Esophagus (tissue), 2 donors: ENCODE measurements around the gene ADGRG3. TPM values are rescaled to one million over a fixed set of nuclear protein-coding genes. Genes with fewer than 3 reads are reported as not detected.

ENCODE experiments used
- H3K27ac ChIP-seq, 2 donors: one replicate each; pipeline ENCODE4 v1.5.1; 2013; ENCODE audit warnings: low read depth in 2 of 2, mild to moderate bottlenecking in 2 of 2, inconsistent platforms in 1 of 2, low read length in 1 of 2, moderate library complexity in 1 of 2
- H3K27me3 ChIP-seq, 2 donors: one replicate each; pipeline ENCODE4 v1.6.1; 2013; ENCODE audit warnings: low read length in 2 of 2, control low read depth in 1 of 2, mild to moderate bottlenecking in 1 of 2; ENCODE audit not compliant: insufficient read depth in 2 of 2, control insufficient read depth in 1 of 2
- H3K36me3 ChIP-seq, 2 donors: one replicate each; pipeline ENCODE4 v1.6.1; 2013; ENCODE audit warnings: low read length in 1 of 2; ENCODE audit not compliant: control insufficient read depth in 2 of 2, insufficient read depth in 2 of 2
- H3K4me1 ChIP-seq, 2 donors: one replicate each; pipeline ENCODE4 v1.6.1; 2013; ENCODE audit warnings: low read length in 1 of 2; ENCODE audit not compliant: control insufficient read depth in 2 of 2, insufficient read depth in 2 of 2
- H3K4me3 ChIP-seq, 2 donors: one replicate each; pipeline ENCODE4 v1.5.1; 2013; ENCODE audit warnings: low read length in 2 of 2, mild to moderate bottlenecking in 2 of 2, low read depth in 1 of 2, moderate library complexity in 1 of 2
- H3K9me3 ChIP-seq, 2 donors: one replicate each; pipeline ENCODE4 v1.6.1; 2013; ENCODE audit warnings: mild to moderate bottlenecking in 2 of 2, low read depth in 1 of 2, low read length in 1 of 2, moderate library complexity in 1 of 2; ENCODE audit not compliant: control insufficient read depth in 2 of 2, insufficient read depth in 1 of 2
- WGBS, 2 donors: extraction: QIAGEN DNeasy Blood & Tissue Kit; methylation state at CpG; one replicate each; pipeline ENCODE4 v1.1.7; 2013; 5-methylcytosine and 5-hydroxymethylcytosine counted together
- polyA plus RNA-seq, 2 donors: library from polyadenylated mRNA; stranded (reverse); fragments of 200-250 nt; gene quantifications; one replicate each; pipeline ENCODE4 v1.2.3, GENCODE V29; 2013
- donor health status: healthy with polysubstance abuse.
- donor health status: Bipolar disorder and iron deficiency.

The ADGRG3 gene
- polyA plus RNA-seq, 2 donors, result 0.31 to 0.72 TPM

DNA sequence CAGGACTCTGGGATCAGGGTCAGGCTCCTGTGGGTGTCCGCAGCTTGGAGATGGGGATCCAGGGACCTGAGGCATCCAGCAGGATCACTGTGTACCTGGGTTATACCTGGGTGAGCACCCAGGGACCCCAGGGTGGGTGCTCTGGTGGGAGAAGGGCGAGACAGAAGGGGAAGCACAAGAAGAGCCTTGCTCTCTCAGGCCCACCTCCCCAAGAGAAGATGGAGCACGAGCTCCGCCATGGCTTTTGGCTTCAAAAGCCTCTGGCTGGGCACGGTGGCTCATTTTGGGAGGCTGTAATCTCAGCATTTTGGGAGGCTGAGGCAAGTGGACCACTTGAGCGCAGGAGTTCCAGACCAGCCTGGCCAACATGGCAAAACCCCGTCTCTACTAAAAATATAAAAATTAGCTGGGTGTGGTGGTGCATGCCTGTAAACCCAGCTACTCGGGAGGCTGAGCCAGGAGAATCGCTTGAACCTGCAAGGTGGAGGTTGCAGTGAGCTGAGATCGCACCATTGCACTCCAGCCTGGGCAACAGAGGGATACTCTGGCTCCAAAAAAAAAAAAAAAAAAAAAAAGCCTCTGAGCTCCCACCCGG is 35.4 kb downstream of the ADGRG3 start:
- Histone ChIP-seq H3K9me3 (no peaks in the 10 kb centered on the region), H3K27ac (no peak overlapping the region), H3K4me1 (no peaks in the 10 kb centered on the region), H3K4me3 (no peak overlapping the region), H3K36me3 (no peaks in the 10 kb centered on the region), H3K27me3 (no peaks in the 10 kb centered on the region)
- WGBS, 2 donors, result 82 to 91% methylated on average over 11 of the region's 11 CpGs

DNA sequence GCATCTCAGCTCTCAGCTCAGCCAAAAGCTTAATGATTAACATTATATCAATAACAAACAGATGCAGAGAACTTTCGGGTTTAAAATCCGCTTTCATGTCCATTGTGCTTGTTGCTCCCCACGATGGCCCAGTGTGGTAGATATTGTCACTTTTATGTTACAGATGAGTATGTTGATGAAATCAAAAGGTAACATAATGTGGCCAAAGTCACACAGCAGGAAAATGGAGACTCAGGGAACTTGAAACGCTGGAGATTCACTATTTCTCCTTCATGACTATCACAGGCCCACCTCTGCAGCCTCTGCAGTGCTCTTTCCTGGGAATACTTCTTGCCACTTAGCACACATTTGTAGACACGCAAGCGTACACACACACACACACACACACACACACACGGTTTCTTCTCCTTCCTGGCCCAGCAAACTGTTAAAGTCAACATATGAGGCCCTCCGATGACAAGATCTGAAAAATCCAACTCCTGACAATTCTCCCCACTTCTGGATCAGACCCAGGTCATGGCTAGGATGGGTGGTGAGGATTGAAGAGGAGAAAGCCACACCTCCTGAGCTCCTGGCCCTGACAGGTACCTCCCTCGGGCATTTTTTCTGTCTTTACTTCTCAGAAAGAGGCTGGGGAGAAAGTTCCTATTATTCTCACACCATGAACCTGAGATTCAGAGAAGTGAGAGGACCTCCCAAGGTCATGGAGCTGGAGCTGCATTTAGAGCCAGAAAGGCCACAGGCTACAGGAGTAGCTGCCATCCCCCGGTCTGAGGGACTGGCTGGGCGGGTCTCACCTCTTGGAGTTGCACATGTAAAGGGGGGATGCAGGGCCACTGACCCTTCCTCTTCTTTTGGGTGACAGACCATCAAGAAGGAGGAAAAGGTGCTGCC is 36.2 kb downstream of the ADGRG3 start:
- no peak overlapping the region for H3K4me3 ChIP-seq
- no peak overlapping the region for H3K27ac ChIP-seq
- no peaks in the 10 kb centered on the region for H3K9me3 ChIP-seq
- H3K36me3 ChIP-seq, result no peaks in the 10 kb centered on the region
- WGBS, 2 donors, result 58 to 59% methylated on average over 11 of the region's 11 CpGs
- no peaks in the 10 kb centered on the region for H3K4me1 ChIP-seq
- H3K27me3 ChIP-seq, result no peaks in the 10 kb centered on the region

DNA sequence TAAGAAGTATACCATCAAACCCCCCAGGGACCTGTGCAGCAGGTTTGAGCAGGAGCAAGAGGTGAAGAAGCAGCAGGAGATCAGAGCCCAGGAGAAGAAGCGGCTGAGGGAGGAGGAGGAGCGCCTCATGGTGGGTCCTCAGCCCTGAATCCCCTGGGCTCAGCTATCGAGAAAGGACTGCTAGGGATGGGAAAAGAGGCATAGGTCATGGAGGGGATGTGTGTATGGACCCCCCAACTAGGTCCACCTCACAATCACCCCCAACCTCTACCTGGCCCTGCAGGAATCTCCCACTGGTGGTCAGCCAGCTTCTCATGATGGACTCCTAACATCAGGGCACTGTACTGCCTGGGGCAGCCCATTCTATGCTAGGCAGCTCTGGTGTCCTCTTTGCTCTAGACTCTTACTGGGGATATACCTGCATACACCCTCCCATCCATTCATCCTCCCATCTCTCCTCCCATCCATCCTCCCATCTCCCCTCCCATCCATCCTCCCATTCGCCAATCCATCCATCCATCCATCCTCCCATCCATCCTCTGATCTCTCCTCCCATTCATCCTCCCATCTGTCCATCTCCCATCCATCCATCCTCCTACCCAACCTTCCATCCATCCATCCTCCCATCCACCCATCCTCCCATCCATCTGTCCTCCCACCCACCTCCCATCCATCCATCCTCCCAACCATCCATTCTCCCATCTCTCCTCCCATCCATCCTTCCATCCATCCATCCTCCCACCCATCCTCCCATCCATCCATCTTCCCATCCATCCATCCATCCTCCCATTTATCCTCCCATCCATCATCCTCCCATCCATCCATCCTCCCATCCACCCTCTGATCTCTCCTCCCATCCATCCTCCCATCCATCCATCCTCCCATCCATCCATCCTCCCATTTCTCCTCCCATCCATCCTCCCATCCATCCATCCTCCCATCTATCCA is 37.1 kb downstream of the ADGRG3 start:
- no peak overlapping the region for H3K4me3 ChIP-seq
- no peak overlapping the region for H3K27ac ChIP-seq
- no peaks in the 10 kb centered on the region for H3K9me3 ChIP-seq
- WGBS, 2 donors, result 91 to 100% methylated on average over 4 of the region's 4 CpGs
- no peaks in the 10 kb centered on the region for H3K36me3 ChIP-seq
- H3K4me1 ChIP-seq, result no peaks in the 10 kb centered on the region
- H3K27me3 ChIP-seq, result no peaks in the 10 kb centered on the region

DNA sequence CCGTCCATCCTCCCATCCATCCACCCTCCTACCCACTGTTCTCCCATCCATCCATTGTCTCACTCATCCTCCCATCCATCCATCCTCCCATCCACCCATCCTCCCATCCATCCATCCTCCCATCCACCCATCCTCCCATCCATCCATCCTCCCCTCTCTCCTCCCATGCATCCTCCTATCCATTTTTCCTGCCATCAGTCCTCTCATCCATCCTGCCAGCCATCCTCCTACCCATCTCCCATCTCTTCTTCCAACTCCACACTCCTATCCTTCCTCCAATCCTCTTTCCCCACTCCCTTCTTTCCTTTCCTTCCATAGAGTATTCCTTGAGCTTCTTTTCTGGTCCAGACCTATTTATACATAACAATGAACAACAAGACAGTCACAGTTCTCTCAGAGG is 38.6 kb downstream of the ADGRG3 start:
- WGBS, 2 donors, result 93 to 100% methylated on average over 1 of the region's 1 CpG
- Histone ChIP-seq H3K36me3 (no peaks in the 10 kb centered on the region), H3K27ac (no peak overlapping the region), H3K4me1 (no peaks in the 10 kb centered on the region), H3K4me3 (no peak overlapping the region), H3K9me3 (no peaks in the 10 kb centered on the region), H3K27me3 (no peaks in the 10 kb centered on the region)

DNA sequence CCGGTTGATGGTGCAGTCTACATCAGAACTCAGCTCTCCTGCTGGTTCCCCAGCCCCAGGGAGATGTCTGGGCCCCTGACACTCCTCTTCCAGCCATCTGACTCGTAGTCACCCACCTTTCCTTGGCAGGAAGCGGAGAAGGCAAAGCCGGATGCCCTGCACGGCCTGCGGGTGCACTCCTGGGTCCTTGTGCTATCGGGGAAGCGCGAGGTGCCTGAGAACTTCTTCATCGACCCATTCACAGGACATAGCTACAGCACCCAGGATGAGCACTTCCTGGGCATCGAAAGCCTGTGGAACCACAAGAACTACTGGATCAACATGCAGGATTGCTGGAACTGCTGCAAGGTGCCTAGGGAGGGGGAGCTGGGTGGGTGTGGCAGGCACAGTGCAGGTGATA is 39.2 kb downstream of the ADGRG3 start:
- no peaks in the 10 kb centered on the region for H3K4me1 ChIP-seq
- H3K4me3 ChIP-seq, result no peak overlapping the region
- no peaks in the 10 kb centered on the region for H3K27me3 ChIP-seq
- no peaks in the 10 kb centered on the region for H3K36me3 ChIP-seq
- no peak overlapping the region for H3K27ac ChIP-seq
- 86 to 89% methylated on average over 11 of the region's 11 CpGs for WGBS, 2 donors
- H3K9me3 ChIP-seq, result no peaks in the 10 kb centered on the region

DNA sequence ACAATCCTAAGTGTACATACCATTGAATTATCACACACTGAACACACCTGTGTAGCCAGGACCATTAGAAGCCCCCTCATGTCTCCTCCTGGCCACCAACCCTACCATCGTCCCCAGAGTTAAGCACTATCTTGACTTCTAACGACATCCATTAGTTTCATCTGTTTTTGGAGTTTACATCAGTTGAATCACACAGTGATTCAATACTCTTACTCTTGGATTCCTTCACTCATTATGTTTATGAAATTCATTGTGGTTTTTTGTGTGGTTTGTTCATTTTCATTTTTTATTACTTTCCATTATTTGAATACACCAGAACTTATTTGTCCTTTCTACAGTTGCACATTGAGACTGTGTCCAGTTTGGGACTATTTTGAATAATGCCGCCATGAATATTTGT is 40.1 kb downstream of the ADGRG3 start:
- Histone ChIP-seq H3K9me3 (no peaks in the 10 kb centered on the region), H3K27me3 (no peaks in the 10 kb centered on the region), H3K4me1 (no peaks in the 10 kb centered on the region), H3K36me3 (no peaks in the 10 kb centered on the region), H3K4me3 (no peak overlapping the region), H3K27ac (no peak overlapping the region)
- WGBS, 2 donors, result 86 to 97% methylated on average over 3 of the region's 3 CpGs

DNA sequence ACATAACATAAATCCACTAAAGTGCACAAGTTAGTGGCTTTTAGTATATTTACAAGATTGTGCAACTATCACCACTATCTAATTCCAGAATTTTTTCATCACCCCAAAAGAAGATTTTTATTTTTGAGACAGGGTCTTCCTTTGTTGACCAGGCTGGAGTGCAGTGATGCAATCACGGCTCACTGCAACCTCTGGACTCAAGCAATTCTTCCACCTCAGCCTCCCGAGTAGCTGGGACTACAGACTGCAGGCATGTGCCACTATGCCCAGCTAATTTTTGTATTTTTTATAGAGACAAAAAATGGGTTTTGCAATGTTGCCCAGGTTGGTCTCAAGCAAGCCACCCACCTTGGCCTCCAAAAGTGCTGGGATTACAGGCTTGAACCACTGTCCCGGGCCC is 41.6 kb downstream of the ADGRG3 start:
- no peaks in the 10 kb centered on the region for H3K4me1 ChIP-seq
- WGBS, 2 donors, result 83 to 94% methylated on average over 3 of the region's 3 CpGs
- H3K27ac ChIP-seq, result no peak overlapping the region
- H3K4me3 ChIP-seq, result no peak overlapping the region
- H3K36me3 ChIP-seq, result no peaks in the 10 kb centered on the region
- no peaks in the 10 kb centered on the region for H3K9me3 ChIP-seq
- H3K27me3 ChIP-seq, result no peaks in the 10 kb centered on the region

DNA sequence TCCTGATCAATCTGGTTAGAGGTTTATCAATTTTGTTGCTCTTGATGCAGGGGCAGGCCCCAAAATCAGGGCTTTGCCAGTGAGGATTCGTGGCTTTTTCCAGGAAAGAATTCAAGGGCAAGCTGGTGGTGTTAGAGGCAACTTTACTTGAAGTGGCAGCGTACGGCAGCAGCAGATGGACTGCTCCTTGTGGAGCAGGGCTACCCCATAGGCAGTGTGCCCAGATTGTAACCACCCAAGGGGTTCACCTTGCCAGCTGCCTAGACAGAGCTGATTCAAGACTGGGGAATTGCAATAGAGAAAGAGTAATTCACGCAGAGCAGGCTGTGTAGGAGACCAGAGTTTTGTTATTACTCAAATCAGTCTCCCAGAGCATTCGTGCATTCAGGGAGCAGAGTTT is 43.2 kb downstream of the ADGRG3 start:
- Histone ChIP-seq H3K27me3 (no peaks in the 10 kb centered on the region), H3K4me1 (no peaks in the 10 kb centered on the region), H3K9me3 (no peaks in the 10 kb centered on the region), H3K27ac (no peak overlapping the region), H3K36me3 (no peaks in the 10 kb centered on the region), H3K4me3 (no peak overlapping the region)
- 85 to 88% methylated on average over 5 of the region's 5 CpGs for WGBS, 2 donors

DNA sequence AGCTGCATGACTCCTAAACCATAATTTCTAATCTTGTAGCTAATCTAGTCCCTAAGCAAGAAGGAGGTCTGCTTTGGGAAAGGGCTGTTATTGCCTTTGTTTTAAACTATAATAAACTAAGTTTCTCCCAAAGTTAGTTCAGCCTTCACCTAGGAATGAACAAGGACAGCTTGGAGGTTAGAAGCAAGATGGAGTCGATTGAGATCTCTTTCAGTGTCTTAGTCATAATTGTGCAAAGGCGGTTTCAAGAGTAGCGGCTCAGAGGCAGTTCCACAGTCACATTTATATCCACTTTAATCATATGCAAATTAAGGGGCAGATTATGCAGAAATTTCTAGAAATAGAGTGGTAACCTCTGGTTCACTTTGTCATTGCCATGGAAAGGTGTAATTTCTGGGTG is 43.9 kb downstream of the ADGRG3 start:
- no peaks in the 10 kb centered on the region for H3K27me3 ChIP-seq
- no peaks in the 10 kb centered on the region for H3K36me3 ChIP-seq
- WGBS, 2 donors, result 87 to 95% methylated on average over 3 of the region's 3 CpGs
- H3K27ac ChIP-seq, result no peak overlapping the region
- H3K9me3 ChIP-seq, result no peaks in the 10 kb centered on the region
- H3K4me1 ChIP-seq, result no peaks in the 10 kb centered on the region
- no peak overlapping the region for H3K4me3 ChIP-seq
